ENCODE results near the gene NINL. TPM values are rescaled to one million over a fixed set of nuclear protein-coding genes. Genes with fewer than 3 reads are reported as not detected.

The NINL gene
- 44.2 TPM for total RNA-seq

GRCh38 chr20:25584905-25585704 lies at the start of gene NINL:
Gene NINL (minus strand): TSS chr20:25585531. CDS start chr20:25526587, 58,944 bp downstream.

GRCh38 chr20:25623736-25624499 lies 38.6 kb upstream of the NINL start, which contains the start of gene NANP:
Gene NANP (minus strand): TSS chr20:25624014. CDS start chr20:25623948, 66 bp downstream.

DNA sequence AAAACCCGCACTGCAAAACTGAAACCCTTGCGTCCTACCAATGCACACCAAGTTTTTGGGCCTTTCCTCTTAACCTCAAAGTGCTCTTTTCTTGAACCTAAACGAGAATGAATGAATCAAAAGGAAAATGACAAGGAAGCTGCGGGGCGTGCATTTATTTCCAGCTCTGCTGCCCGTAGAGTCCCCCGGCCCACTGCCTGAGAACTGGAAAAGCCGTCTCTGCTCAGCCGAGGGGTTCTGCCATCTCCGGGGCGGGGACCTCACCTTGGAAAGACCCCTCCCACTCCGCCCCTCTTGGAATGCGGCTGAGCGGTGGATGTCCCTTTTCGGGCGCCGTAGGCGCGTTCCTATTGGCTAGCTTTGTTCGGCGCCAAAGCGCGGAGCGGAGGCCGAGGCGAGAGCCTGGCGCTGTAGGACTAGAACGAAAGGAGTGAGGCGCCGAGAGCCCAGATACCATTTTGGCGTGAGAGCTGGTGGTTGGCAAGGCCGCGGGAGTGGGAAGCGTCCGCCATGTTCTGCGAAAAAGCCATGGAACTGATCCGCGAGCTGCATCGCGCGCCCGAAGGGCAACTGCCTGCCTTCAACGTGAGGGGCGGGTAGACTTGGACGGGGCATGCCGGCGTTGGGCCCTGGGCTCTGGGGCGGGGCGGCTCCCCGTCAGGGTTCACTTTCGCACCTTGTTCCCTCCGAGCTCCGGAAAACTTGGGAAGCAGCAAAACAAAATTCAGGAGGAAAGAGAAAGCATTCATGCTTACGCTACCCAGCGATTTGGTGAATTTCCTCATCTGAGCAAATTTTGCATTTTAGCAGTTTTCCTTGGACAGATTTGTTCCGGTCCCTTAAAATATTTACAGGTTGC lies 177.8 kb downstream of the NINL start, which contains the start of gene GINS1:
GINS1 (plus strand) TSS at position 363 of the 859 bp plus-strand sequence; CDS start at position 511, 148 bp downstream.

Other genes with a start within 250 kb of the NINL start
- gene ABHD12, start 194.7 kb downstream of the NINL start, total RNA-seq, result 61.4 TPM
- 6.8 TPM for gene GINS1, start 177.9 kb downstream of the NINL start, total RNA-seq
- 12.3 TPM for gene NANP, start 38.5 kb upstream of the NINL start, total RNA-seq
- gene ZNF337, start 111.3 kb upstream of the NINL start, total RNA-seq, result 44.3 TPM